ENCODE measurements around the gene VDR.

VDR gene

DNA sequence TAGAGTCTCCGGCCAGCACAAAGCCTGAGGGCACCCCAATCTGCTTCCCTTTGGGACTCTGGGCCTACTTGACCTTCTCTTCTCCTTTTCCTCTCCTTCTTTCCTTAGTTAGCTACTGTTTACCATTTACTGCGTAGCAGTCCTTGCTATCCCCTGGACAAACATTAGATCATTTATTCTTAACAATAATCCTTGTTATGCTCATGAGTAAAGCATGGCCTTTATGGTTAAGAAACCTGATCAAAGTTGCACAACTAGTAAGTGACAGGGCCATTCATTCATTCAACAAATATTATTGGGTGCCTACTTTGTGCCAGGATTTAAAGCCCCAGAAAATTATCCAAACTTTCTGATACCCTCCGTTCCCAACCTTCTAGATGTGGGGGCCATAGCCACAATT, 81.9 kb downstream of the VDR start:
- in situ Hi-C loops (cut with HindIII; ENCODE audit: low sequenced_read_pairs): no loop called here
- TF ChIP-seq, protein P1, sequence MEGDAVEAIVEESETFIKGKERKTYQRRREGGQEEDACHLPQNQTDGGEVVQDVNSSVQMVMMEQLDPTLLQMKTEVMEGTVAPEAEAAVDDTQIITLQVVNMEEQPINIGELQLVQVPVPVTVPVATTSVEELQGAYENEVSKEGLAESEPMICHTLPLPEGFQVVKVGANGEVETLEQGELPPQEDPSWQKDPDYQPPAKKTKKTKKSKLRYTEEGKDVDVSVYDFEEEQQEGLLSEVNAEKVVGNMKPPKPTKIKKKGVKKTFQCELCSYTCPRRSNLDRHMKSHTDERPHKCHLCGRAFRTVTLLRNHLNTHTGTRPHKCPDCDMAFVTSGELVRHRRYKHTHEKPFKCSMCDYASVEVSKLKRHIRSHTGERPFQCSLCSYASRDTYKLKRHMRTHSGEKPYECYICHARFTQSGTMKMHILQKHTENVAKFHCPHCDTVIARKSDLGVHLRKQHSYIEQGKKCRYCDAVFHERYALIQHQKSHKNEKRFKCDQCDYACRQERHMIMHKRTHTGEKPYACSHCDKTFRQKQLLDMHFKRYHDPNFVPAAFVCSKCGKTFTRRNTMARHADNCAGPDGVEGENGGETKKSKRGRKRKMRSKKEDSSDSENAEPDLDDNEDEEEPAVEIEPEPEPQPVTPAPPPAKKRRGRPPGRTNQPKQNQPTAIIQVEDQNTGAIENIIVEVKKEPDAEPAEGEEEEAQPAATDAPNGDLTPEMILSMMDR (IDR thresholded peaks at IDR 0.05; ENCODE audit: low read depth, low read length): no peak
- no peak overlapping the region for H3K4me3 ChIP-seq (ENCODE audit: low read depth, low read length)
- no peak for DNase-seq (ENCODE audit: low read depth, low spot score)

DNA sequence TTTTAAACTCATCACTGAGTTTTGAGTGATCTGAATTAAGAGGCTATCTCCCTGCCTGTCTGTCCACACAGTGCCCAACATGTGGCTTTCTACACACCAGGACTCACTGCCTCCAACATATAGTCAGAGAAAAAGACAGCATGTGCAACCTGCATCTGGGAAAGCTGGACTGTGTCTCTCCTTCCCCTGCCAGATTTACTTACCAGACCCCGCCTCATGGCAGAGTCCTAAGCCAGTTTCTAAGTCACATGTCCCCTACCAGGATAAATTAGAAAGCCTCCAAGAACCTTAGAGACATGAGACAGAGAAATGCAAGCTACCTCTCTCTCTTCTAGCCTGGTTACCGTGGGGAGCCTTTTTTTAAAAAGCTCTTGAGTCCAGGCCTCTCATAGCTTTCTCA, 82.4 kb downstream of the VDR start:
- no peak for DNase-seq (ENCODE audit: low read depth, low spot score)
- TF ChIP-seq, protein P1 (IDR thresholded peaks at IDR 0.05; ENCODE audit: low read depth, low read length): no peak
- H3K4me3 ChIP-seq (ENCODE audit: low read depth, low read length): no peak overlapping the region
- in situ Hi-C loops (cut with HindIII; ENCODE audit: low sequenced_read_pairs): no loop called here

DNA sequence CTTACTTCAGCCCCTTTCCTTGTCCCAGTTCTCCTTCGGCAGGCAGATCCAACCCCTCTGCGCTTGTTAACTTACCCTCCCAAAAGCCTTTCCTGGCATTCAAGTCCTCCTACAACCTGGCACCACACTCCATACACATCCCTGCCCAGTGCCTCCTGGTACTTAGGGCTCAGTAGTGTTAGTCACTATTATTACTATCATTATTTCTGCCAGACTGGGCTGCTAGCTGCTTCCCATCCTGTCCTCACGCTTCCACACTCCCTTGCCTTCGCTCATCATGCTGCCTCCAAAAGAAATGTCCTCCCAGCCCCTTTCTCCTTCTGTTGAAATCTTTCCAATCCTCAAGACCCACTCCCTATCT, 83.5 kb downstream of the VDR start:
- in situ Hi-C loops (cut with HindIII; ENCODE audit: low sequenced_read_pairs): no loop called here
- TF ChIP-seq, protein P1 (IDR thresholded peaks at IDR 0.05; ENCODE audit: low read depth, low read length): no peak
- no peak overlapping the region for H3K4me3 ChIP-seq (ENCODE audit: low read depth, low read length)
- no peak for DNase-seq (ENCODE audit: low read depth, low spot score)

DNA sequence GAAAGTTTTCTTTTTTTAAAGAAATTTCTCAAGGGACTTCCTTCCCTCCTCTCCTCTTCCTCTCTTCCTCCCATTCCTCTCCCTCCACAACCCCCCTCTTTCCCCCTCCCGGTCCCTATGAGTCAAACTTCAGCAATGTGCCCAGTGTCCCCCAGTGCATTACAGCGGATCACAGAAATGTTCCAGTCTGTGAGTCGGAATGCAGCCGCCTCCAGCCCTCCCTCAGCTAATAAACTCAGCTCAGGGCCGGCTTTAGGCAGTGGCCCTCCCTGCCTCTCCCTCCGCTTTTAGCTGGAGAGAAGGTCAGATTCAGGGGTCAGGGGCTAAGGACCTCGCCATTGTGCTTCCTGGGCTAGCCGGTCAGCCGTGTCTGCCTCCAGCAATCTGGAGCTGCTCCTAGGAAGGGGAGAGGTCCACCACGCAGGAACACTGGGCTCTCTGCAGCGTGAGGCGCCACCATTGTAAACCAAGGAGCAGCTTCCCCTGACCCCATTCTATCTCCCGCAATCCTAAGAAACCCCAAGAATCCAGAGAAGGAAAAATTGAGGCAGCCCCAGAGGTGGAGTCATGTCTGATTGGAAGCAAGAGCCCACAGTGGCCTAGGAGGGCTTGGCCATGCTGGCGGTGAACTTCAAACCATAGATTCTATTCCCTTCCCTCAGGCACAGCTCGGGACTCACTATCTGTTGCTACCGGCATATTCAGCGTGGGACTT, 84.0 kb downstream of the VDR start:
- TF ChIP-seq, protein P1 (IDR thresholded peaks at IDR 0.05; ENCODE audit: low read depth, low read length): no peak
- peak overlapping the region; percentile 71 for H3K4me3 ChIP-seq (ENCODE audit: low read depth, low read length)
- in situ Hi-C loops (cut with HindIII; ENCODE audit: low sequenced_read_pairs): no loop called here
- DNase-seq (ENCODE audit: low read depth, low spot score): peak; percentile 96

DNA sequence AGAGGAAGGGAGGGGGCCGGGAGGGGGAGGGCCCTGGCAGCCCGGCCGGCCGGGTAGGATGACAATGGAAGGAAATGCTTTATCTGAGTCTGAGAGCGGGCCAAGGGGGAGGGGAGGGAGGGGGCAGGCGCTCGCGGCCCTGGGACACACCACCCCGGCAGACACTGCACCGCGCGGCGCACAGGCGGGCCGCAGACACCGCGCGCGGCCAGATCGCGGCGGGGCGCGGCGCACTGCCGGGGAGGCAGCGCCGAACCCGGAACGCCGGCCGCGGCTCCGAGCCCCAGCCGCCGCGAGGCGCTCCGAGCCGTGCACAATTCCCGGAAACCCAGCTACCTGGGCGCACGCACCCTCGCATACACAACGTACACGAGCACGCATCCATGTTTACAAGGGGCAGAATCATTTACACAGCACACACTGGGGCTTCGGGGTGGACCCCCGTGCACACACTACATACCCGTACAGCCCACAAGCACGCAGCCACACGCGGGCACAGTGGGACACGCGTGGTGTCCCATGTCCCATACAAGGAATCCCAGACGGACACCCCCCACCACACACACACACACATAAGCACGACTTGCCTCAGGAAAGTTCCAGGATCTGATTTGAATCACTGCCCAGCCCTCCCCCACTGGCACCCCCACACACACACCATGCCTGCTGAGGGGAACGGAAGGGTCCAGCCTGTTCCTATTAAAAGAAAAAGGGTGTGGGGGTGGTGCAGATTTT, 84.7 kb downstream of the VDR start, which contains the start of gene HDAC7:
Gene HDAC7 (minus strand): TSS at position 8 of the 735 bp plus-strand sequence. CDS start 118 bp downstream, outside the sequence.
- H3K4me3 ChIP-seq (ENCODE audit: low read depth, low read length): peak within 1 kb of the TSS; percentile 71
- peak; percentile 91 for DNase-seq (ENCODE audit: low read depth, low spot score)
- in situ Hi-C loops (cut with HindIII; ENCODE audit: low sequenced_read_pairs): no loop called here
- TF ChIP-seq, protein P1 (IDR thresholded peaks at IDR 0.05; ENCODE audit: low read depth, low read length): no peak

DNA sequence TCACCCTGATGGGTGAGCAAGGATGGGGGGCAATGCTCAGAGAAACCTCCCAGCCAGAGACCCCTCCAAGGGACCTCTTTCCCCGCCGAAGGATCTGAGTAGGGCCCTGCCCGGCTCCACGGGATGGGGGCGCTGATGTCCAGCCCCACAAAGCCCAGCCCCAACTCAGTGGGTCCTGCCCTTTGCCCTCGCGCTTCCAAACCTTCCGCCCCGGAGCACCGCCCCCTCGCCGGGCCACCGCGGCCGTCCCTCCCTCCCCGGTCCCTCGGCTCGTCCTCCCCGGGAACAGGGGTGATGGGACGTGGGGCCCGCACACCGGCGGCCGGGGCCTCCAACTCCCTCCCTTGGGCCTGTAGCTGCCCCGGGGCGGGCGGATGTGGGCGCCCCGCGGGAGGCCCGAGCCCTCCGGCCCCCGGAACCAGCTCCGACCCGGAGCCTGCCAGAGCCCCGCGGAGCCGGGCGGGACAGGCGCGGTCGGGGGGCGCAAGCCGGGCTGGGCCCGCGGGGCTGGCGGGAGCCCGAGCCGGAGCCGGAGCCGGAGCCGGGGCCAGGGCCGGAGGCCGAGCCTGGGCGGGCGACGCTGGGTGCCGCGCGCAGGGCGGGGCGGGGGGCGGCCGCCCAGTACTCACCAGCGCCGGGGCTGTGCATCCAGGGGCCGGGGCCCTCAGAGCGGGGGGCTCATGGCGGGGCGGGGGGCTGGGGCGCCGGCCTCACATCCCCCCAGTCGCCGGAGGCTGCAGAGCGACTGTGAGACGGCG, 85.5 kb downstream of the VDR start:
- TF ChIP-seq, protein P1 (IDR thresholded peaks at IDR 0.05; ENCODE audit: low read depth, low read length): peak; percentile 35
- peak overlapping the region; percentile 71 for H3K4me3 ChIP-seq (ENCODE audit: low read depth, low read length)
- in situ Hi-C loops (cut with HindIII; ENCODE audit: low sequenced_read_pairs): no loop called here
- DNase-seq (ENCODE audit: low read depth, low spot score): no peak
